ENCODE results near the gene HNMT. TPM values are rescaled to one million over a fixed set of nuclear protein-coding genes. Genes with fewer than 3 reads are reported as not detected.

Gene HNMT
- total and polyA plus RNA-seq, 2 of the 13 experiments (the other 11 are each of a cell fraction or from before 2014, with no cell fraction given), result 279 to 309 TPM

DNA sequence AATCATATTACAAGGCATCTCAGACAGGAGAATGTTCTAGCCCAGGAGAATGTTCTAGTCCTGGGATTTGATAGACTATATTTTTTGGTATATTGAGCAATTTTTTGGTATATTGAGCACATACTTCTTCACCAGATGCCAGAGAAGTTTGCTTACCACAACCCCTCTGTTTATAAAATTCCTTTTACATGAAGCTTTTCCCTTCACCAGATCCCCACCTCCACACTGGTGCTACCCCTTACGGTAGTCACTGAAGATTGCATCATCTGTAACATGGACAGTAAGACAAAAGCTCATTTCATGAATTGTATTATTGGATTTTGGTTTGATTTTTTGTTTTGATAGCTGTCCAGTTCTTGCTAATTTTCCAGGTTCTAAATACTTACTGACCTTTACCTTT, 7.2 kb upstream of the HNMT start (continued):
- TF ChIP-seq, protein P1, sequence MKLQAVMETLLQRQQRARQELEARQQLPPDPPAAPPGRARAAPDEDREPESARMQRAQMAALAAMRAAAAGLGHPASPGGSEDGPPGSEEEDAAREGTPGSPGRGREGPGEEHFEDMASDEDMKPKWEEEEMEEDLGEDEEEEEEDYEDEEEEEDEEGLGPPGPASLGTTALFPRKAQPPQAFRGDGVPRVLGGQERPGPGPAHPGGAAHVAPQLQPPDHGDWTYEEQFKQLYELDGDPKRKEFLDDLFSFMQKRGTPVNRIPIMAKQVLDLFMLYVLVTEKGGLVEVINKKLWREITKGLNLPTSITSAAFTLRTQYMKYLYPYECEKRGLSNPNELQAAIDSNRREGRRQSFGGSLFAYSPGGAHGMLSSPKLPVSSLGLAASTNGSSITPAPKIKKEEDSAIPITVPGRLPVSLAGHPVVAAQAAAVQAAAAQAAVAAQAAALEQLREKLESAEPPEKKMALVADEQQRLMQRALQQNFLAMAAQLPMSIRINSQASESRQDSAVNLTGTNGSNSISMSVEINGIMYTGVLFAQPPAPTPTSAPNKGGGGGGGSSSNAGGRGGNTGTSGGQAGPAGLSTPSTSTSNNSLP (IDR thresholded peaks at IDR 0.05; ENCODE audit: low read depth, low read length), result no peak
- TF ChIP-seq ZFP90 (CRISPR knock-in tag; IDR thresholded peaks at IDR 0.05; ENCODE audit: borderline replicate concordance), result no peak
- TF ChIP-seq PCBP2 (optimal IDR thresholded peaks at IDR 0.05; ENCODE audit: low read depth, low read length, poor library complexity, severe bottlenecking), result no peak
- no peak for TF ChIP-seq PHB2 (IDR thresholded peaks at IDR 0.05; ENCODE audit: partially characterized antibody)
- no peak for TF ChIP-seq U2AF1 (optimal IDR thresholded peaks at IDR 0.05; ENCODE audit: low read depth, low read length)
- TF ChIP-seq KDM6A (CRISPR knock-in tag; IDR thresholded peaks at IDR 0.05; ENCODE audit: low read depth), result no peak
- TF ChIP-seq GATAD2A (CRISPR knock-in tag; IDR thresholded peaks at IDR 0.05), result peak; percentile 96
- TF ChIP-seq FOSL2 (CRISPR knock-in tag; IDR thresholded peaks at IDR 0.05), result peak; percentile 67
- no peak for TF ChIP-seq ZBTB8A (CRISPR knock-in tag; IDR thresholded peaks at IDR 0.05; ENCODE audit: borderline replicate concordance, low read depth)
- no peak for TF ChIP-seq ZNF768 (CRISPR knock-in tag; IDR thresholded peaks at IDR 0.05)
- no peak for TF ChIP-seq ZNF558 (CRISPR knock-in tag; IDR thresholded peaks at IDR 0.05; ENCODE audit: borderline replicate concordance)
- no peak for TF ChIP-seq GLI4 (CRISPR knock-in tag; IDR thresholded peaks at IDR 0.05; ENCODE audit: borderline replicate concordance)
- no peak for TF ChIP-seq MAFF (IDR thresholded peaks at IDR 0.05; ENCODE audit: low read depth, low read length)
- TF ChIP-seq, protein P2, sequence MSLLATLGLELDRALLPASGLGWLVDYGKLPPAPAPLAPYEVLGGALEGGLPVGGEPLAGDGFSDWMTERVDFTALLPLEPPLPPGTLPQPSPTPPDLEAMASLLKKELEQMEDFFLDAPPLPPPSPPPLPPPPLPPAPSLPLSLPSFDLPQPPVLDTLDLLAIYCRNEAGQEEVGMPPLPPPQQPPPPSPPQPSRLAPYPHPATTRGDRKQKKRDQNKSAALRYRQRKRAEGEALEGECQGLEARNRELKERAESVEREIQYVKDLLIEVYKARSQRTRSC (CRISPR knock-in tag; IDR thresholded peaks at IDR 0.05; ENCODE audit: low read depth), result no peak
- TF ChIP-seq, protein P3, sequence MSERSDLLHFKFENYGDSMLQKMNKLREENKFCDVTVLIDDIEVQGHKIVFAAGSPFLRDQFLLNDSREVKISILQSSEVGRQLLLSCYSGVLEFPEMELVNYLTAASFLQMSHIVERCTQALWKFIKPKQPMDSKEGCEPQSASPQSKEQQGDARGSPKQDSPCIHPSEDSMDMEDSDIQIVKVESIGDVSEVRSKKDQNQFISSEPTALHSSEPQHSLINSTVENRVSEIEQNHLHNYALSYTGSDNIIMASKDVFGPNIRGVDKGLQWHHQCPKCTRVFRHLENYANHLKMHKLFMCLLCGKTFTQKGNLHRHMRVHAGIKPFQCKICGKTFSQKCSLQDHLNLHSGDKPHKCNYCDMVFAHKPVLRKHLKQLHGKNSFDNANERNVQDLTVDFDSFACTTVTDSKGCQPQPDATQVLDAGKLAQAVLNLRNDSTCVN (CRISPR knock-in tag; IDR thresholded peaks at IDR 0.05; ENCODE audit: borderline replicate concordance), result no peak
- no peak for TF ChIP-seq FOXA1 (IDR thresholded peaks at IDR 0.05)
- TF ChIP-seq FOXA1 (CRISPR knock-in tag; IDR thresholded peaks at IDR 0.05), result peak; percentile 69
- no peak for TF ChIP-seq POLR2AphosphoS2 (IDR thresholded peaks at IDR 0.05; ENCODE audit: low read depth, low read length)
- TF ChIP-seq, protein P4, sequence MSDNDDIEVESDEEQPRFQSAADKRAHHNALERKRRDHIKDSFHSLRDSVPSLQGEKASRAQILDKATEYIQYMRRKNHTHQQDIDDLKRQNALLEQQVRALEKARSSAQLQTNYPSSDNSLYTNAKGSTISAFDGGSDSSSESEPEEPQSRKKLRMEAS (IDR thresholded peaks at IDR 0.05), result no peak
- TF ChIP-seq GATA4 (IDR thresholded peaks at IDR 0.05; ENCODE audit: borderline replicate concordance, low read depth), result no peak
- TF ChIP-seq ZNF629 (CRISPR knock-in tag; conservative IDR thresholded peaks at IDR 0.05), result no peak
- no peak for TF ChIP-seq SIX4 (CRISPR knock-in tag; IDR thresholded peaks at IDR 0.05)
- no peak for TF ChIP-seq ZNF256 (CRISPR knock-in tag; conservative IDR thresholded peaks at IDR 0.05)
- TF ChIP-seq, protein P5, sequence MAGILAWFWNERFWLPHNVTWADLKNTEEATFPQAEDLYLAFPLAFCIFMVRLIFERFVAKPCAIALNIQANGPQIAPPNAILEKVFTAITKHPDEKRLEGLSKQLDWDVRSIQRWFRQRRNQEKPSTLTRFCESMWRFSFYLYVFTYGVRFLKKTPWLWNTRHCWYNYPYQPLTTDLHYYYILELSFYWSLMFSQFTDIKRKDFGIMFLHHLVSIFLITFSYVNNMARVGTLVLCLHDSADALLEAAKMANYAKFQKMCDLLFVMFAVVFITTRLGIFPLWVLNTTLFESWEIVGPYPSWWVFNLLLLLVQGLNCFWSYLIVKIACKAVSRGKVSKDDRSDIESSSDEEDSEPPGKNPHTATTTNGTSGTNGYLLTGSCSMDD (CRISPR knock-in tag; IDR thresholded peaks at IDR 0.05), result no peak
- TF ChIP-seq DNMT1 (CRISPR knock-in tag; IDR thresholded peaks at IDR 0.05), result no peak
- TF ChIP-seq TCF12 (IDR thresholded peaks at IDR 0.05), result no peak
- no peak for TF ChIP-seq TCF12 (CRISPR knock-in tag; IDR thresholded peaks at IDR 0.05)
- TF ChIP-seq, protein P6, sequence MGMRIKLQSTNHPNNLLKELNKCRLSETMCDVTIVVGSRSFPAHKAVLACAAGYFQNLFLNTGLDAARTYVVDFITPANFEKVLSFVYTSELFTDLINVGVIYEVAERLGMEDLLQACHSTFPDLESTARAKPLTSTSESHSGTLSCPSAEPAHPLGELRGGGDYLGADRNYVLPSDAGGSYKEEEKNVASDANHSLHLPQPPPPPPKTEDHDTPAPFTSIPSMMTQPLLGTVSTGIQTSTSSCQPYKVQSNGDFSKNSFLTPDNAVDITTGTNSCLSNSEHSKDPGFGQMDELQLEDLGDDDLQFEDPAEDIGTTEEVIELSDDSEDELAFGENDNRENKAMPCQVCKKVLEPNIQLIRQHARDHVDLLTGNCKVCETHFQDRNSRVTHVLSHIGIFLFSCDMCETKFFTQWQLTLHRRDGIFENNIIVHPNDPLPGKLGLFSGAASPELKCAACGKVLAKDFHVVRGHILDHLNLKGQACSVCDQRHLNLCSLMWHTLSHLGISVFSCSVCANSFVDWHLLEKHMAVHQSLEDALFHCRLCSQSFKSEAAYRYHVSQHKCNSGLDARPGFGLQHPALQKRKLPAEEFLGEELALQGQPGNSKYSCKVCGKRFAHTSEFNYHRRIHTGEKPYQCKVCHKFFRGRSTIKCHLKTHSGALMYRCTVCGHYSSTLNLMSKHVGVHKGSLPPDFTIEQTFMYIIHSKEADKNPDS (CRISPR knock-in tag; IDR thresholded peaks at IDR 0.05), result no peak

Data from HepG2 (cell line).